WTC11 (cell line): ENCODE results near the gene ACOXL. TPM values are rescaled to one million over a fixed set of nuclear protein-coding genes. Genes with fewer than 3 reads are reported as not detected.
"Not testable (repeated sequence)": the region's sequence is repeated elsewhere in the genome, so short reads cannot be mapped to it uniquely, and the experiment has no call there.

Experiments
- ATAC-seq: fragments of 200-7000 bp; cut with Tn5 transposase; 2 replicates; pipeline ENCODE4 v1.10.0; 2021; ENCODE audit warnings: mild to moderate bottlenecking, moderate library complexity
- CTCF ChIA-PET: fragments of 300-600 bp; sonication (Branson Sonifier 250); formaldehyde crosslinking; loops from one replicate; lab custom pipeline; 2021; ENCODE audit warnings: antibody characterized with exemption; lab: Charles Lee
- POLR2A ChIA-PET: fragments of 350-600 bp; sonication (Branson Sonifier 250); formaldehyde crosslinking; loops from one replicate; lab custom pipeline; 2021; ENCODE audit warnings: antibody characterized with exemption; lab: Charles Lee
- DNase-seq: peaks from one replicate; pipeline ENCODE4 v3.0.0; 2021; ENCODE audit warnings: low spot score
- H3K27ac Mint-ChIP-seq: 2 replicates; pipeline ENCODE4 v1.8.0; 2021; ENCODE audit warnings: mixed read lengths
- H3K27me3 Mint-ChIP-seq: 2 replicates; pipeline ENCODE4 v1.8.0; 2021; ENCODE audit warnings: low read depth, mild to moderate bottlenecking, moderate library complexity, mixed read lengths
- H3K36me3 Mint-ChIP-seq: 2 replicates; pipeline ENCODE4 v1.8.0; 2021; ENCODE audit warnings: mixed read lengths
- H3K4me1 Mint-ChIP-seq: 2 replicates; pipeline ENCODE4 v1.8.0; 2022; ENCODE audit warnings: mixed read lengths
- H3K4me3 Mint-ChIP-seq: 2 replicates; pipeline ENCODE4 v1.8.0; 2021; ENCODE audit warnings: mild to moderate bottlenecking, moderate library complexity, mixed read lengths
- H3K9me3 Mint-ChIP-seq: 2 replicates; pipeline ENCODE4 v1.8.0; 2021; ENCODE audit warnings: mixed read lengths
- ARID4B ChIP-seq: sonication (generic); formaldehyde crosslinking; IDR thresholded peaks from 2 replicates; pipeline ENCODE4 v1.8.0; 2023; ENCODE audit warnings: missing genetic modification reagents, mild to moderate bottlenecking, borderline replicate concordance
- ATF3 ChIP-seq: sonication (generic); formaldehyde crosslinking; conservative IDR thresholded peaks from 2 replicates; pipeline ENCODE4 v1.8.1; 2022; ENCODE audit warnings: mild to moderate bottlenecking, missing genetic modification reagents
- ESRRA ChIP-seq: sonication (generic); formaldehyde crosslinking; IDR thresholded peaks from 2 replicates; pipeline ENCODE4 v1.8.1; 2022; ENCODE audit warnings: mild to moderate bottlenecking, missing genetic modification reagents, borderline replicate concordance
- ETV6 ChIP-seq: sonication (generic); formaldehyde crosslinking; IDR thresholded peaks from 2 replicates; pipeline ENCODE4 v1.8.1; 2022; ENCODE audit warnings: mild to moderate bottlenecking, missing genetic modification reagents
- FOXJ3 ChIP-seq: sonication (generic); formaldehyde crosslinking; IDR thresholded peaks from 2 replicates; pipeline ENCODE4 v1.9.0; 2021; ENCODE audit warnings: missing genetic modification reagents, mild to moderate bottlenecking, borderline replicate concordance
- GRHL2 ChIP-seq: fragments of 250-450 bp; sonication (Bioruptor Pico); IDR thresholded peaks from 2 replicates; pipeline ENCODE4 v1.8.0; 2022; ENCODE audit warnings: mild to moderate bottlenecking, moderate library complexity; ENCODE audit not compliant: insufficient replicate concordance, severe bottlenecking
- HMGXB4 ChIP-seq: sonication (generic); formaldehyde crosslinking; IDR thresholded peaks from 2 replicates; pipeline ENCODE4 v1.8.1; 2023; ENCODE audit warnings: mild to moderate bottlenecking, moderate library complexity, missing genetic modification reagents
- IRF1 ChIP-seq: sonication (generic); formaldehyde crosslinking; IDR thresholded peaks from 2 replicates; pipeline ENCODE4 v1.8.0; 2023; ENCODE audit warnings: missing genetic modification reagents
- JAZF1 ChIP-seq: fragments of 250-450 bp; sonication (Bioruptor Pico); IDR thresholded peaks from 2 replicates; pipeline ENCODE4 v1.9.0; 2021; ENCODE audit warnings: moderate library complexity, mild to moderate bottlenecking, inconsistent platforms
- MLX ChIP-seq: sonication (generic); formaldehyde crosslinking; IDR thresholded peaks from 2 replicates; pipeline ENCODE4 v1.8.1; 2023; ENCODE audit warnings: mild to moderate bottlenecking, missing genetic modification reagents, moderate library complexity
- OVOL2 ChIP-seq: fragments of 250-450 bp; sonication (Bioruptor Pico); IDR thresholded peaks from 2 replicates; pipeline ENCODE4 v1.9.0; 2021; ENCODE audit warnings: mild to moderate bottlenecking, borderline replicate concordance
- STAT6 ChIP-seq: sonication (generic); formaldehyde crosslinking; conservative IDR thresholded peaks from 2 replicates; pipeline ENCODE4 v1.8.1; 2023; ENCODE audit warnings: mild to moderate bottlenecking, low read depth, missing genetic modification reagents, moderate library complexity
- ZBTB21 ChIP-seq: sonication (generic); formaldehyde crosslinking; IDR thresholded peaks from 2 replicates; pipeline ENCODE4 v1.8.1; 2023; ENCODE audit warnings: mild to moderate bottlenecking, missing genetic modification reagents, borderline replicate concordance
- ZMAT4 ChIP-seq: fragments of 250-450 bp; sonication (Bioruptor Pico); IDR thresholded peaks from 2 replicates; pipeline ENCODE4 v1.9.0; 2021; ENCODE audit warnings: mild to moderate bottlenecking
- ZNF219 ChIP-seq: sonication (generic); formaldehyde crosslinking; IDR thresholded peaks from 2 replicates; pipeline ENCODE4 v1.8.0; 2023; ENCODE audit warnings: missing genetic modification reagents, mild to moderate bottlenecking, borderline replicate concordance
- ZNF317 ChIP-seq: sonication (generic); formaldehyde crosslinking; IDR thresholded peaks from 2 replicates; pipeline ENCODE4 v1.8.1; 2023; ENCODE audit warnings: low read depth, mild to moderate bottlenecking, moderate library complexity, missing genetic modification reagents, borderline replicate concordance
- total RNA-seq: library from RNA; stranded (reverse); gene quantifications from 3 replicates; pipeline ENCODE4 v1.2.3, GENCODE V29; 2021

Gene ACOXL
- total RNA-seq, 1 experiment from 2014 or later: 14.9 TPM

- Mint-ChIP-seq H3K4me1 (no peaks in the 10 kb centered on the region), H3K36me3 (no peaks in the 10 kb centered on the region), H3K27ac (no peak overlapping the region), H3K27me3 (no peaks in the 10 kb centered on the region)
- POLR2A ChIA-PET: no interaction called here
- DNase-seq (no peak), ATAC-seq (no peak)
- TF ChIP-seq ZNF219 (CRISPR knock-in tag) (no peak), JAZF1 (CRISPR knock-in tag) (no peak), STAT6 (CRISPR knock-in tag) (no peak), ESRRA (CRISPR knock-in tag) (no peak), ZMAT4 (no peak), ETV6 (CRISPR knock-in tag) (no peak), OVOL2 (no peak), ATF3 (CRISPR knock-in tag) (no peak), FOXJ3 (CRISPR knock-in tag) (no peak)
- TF ChIP-seq, all 79 proteins: peak for 0
- Mint-ChIP-seq H3K4me3 (no peak overlapping the region), H3K9me3 (peaks cover 5% of the 10 kb centered on the region; the same call in 1 of the 2 replicates)
- CTCF ChIA-PET: no interaction called here
These were observed 228.6 kb downstream of the ACOXL start for GRCh38 chr2:110960954-110961353.

- H3K4me3 Mint-ChIP-seq, CTCF ChIA-PET, H3K9me3 Mint-ChIP-seq, H3K36me3 Mint-ChIP-seq, ATAC-seq, H3K27ac Mint-ChIP-seq, DNase-seq, H3K27me3 Mint-ChIP-seq, H3K4me1 Mint-ChIP-seq, POLR2A ChIA-PET: not testable (repeated sequence)
These were observed 229.3 kb downstream of the ACOXL start for GRCh38 chr2:110961643-110962042.

- TF ChIP-seq ARID4B (no peak), GRHL2 (CRISPR knock-in tag) (no peak)
- POLR2A ChIA-PET: no interaction called here
- ATAC-seq (no peak), DNase-seq (no peak)
- peaks cover 31% of the 10 kb centered on the region for H3K9me3 Mint-ChIP-seq
- no peak overlapping the region for H3K4me3 Mint-ChIP-seq
- CTCF ChIA-PET: no interaction called here
- peaks cover 19% of the 10 kb centered on the region for H3K36me3 Mint-ChIP-seq
- no peaks in the 10 kb centered on the region; the same call in 1 of the 2 replicates for H3K4me1 Mint-ChIP-seq
- no peak overlapping the region for H3K27ac Mint-ChIP-seq
- H3K27me3 Mint-ChIP-seq: no peaks in the 10 kb centered on the region
These were observed 237.3 kb downstream of the ACOXL start for GRCh38 chr2:110969696-110970095.

- H3K27ac Mint-ChIP-seq: no peak overlapping the region
- no peaks in the 10 kb centered on the region; the same call in 1 of the 2 replicates for H3K4me1 Mint-ChIP-seq
- ChIA-PET POLR2A (no interaction called here), CTCF (no interaction called here)
- H3K9me3 Mint-ChIP-seq: peaks cover 26% of the 10 kb centered on the region
- no peak for ATAC-seq
- no peak for DNase-seq
- no peak overlapping the region for H3K4me3 Mint-ChIP-seq
- H3K27me3 Mint-ChIP-seq: no peaks in the 10 kb centered on the region
- H3K36me3 Mint-ChIP-seq: peaks cover 19% of the 10 kb centered on the region
- TF ChIP-seq MLX (CRISPR knock-in tag): no peak
- TF ChIP-seq IRF1: no peak
- TF ChIP-seq ZNF317 (CRISPR knock-in tag): no peak
- TF ChIP-seq ZBTB21: no peak
- TF ChIP-seq HMGXB4: no peak
These were observed 237.8 kb downstream of the ACOXL start for GRCh38 chr2:110970201-110970600.
